Esophagus (tissue), 2 donors: ENCODE data around the gene BUD13. TPM values are rescaled to one million over a fixed set of nuclear protein-coding genes. Genes with fewer than 3 reads are reported as not detected.

ENCODE experiments used
- polyA plus RNA-seq, 2 donors: library from polyadenylated mRNA; stranded (reverse); fragments of 200-250 nt; gene quantifications; one replicate each; pipeline ENCODE4 v1.2.3, GENCODE V29; 2013
- donor health status: healthy with polysubstance abuse.
- donor health status: Bipolar disorder and iron deficiency.

BUD13 gene
- polyA plus RNA-seq, 2 donors, result 9.6 to 11.4 TPM

Other genes starting within 250 kb of the BUD13 start
- gene ZPR1, start 15.0 kb upstream of the BUD13 start, polyA plus RNA-seq, result 10 to 100 TPM in 1 of 2 donors, 1 to 10 TPM in 1; 9.9 to 24.4 TPM
- gene APOA5, start 18.9 kb upstream of the BUD13 start, polyA plus RNA-seq, result not detected
- gene APOA4, start 50.3 kb upstream of the BUD13 start, polyA plus RNA-seq, result under 1 TPM; 0.05 to 0.06 TPM
- gene APOC3, start 56.9 kb upstream of the BUD13 start, polyA plus RNA-seq, result not detected
- gene APOA1, start 64.6 kb upstream of the BUD13 start, polyA plus RNA-seq, result under 1 TPM; 0.08 to 0.10 TPM